Nephron progenitor cell (in vitro differentiated cells): ENCODE measurements around the gene OXSR1.
A peak's percentile ranks its signal among the peaks of the same experiment; 100 is the strongest.

Experiments used
- DNase-seq: peaks from one replicate; pipeline ENCODE4 v3.0.0; 2021
- H3K27ac Mint-ChIP-seq: 2 replicates; pipeline ENCODE4 v1.8.0; 2021; ENCODE audit warnings: mild to moderate bottlenecking, moderate library complexity, mixed read lengths
- H3K27me3 Mint-ChIP-seq: 2 replicates; pipeline ENCODE4 v1.8.0; 2021; ENCODE audit warnings: mild to moderate bottlenecking, low read depth, mixed read lengths; ENCODE audit not compliant: poor library complexity
- H3K36me3 Mint-ChIP-seq: 2 replicates; pipeline ENCODE4 v1.8.0; 2021; ENCODE audit warnings: low read depth, mixed read lengths
- H3K4me1 Mint-ChIP-seq: 2 replicates; pipeline ENCODE4 v1.8.0; 2021; ENCODE audit warnings: mixed read lengths
- H3K4me3 Mint-ChIP-seq: 2 replicates; pipeline ENCODE4 v1.8.0; 2021; ENCODE audit warnings: mild to moderate bottlenecking, moderate library complexity, mixed read lengths
- H3K9me3 Mint-ChIP-seq: 2 replicates; pipeline ENCODE4 v1.8.0; 2021; ENCODE audit warnings: mild to moderate bottlenecking, moderate library complexity, mixed read lengths
- TF ChIP-seq, protein P1 (sequence below): fragments of 200-600 bp; sonication (generic); IDR thresholded peaks from 2 replicates; pipeline ENCODE4 v1.5.0; 2021; ENCODE audit warnings: antibody characterized with exemption

Gene OXSR1

DNA sequence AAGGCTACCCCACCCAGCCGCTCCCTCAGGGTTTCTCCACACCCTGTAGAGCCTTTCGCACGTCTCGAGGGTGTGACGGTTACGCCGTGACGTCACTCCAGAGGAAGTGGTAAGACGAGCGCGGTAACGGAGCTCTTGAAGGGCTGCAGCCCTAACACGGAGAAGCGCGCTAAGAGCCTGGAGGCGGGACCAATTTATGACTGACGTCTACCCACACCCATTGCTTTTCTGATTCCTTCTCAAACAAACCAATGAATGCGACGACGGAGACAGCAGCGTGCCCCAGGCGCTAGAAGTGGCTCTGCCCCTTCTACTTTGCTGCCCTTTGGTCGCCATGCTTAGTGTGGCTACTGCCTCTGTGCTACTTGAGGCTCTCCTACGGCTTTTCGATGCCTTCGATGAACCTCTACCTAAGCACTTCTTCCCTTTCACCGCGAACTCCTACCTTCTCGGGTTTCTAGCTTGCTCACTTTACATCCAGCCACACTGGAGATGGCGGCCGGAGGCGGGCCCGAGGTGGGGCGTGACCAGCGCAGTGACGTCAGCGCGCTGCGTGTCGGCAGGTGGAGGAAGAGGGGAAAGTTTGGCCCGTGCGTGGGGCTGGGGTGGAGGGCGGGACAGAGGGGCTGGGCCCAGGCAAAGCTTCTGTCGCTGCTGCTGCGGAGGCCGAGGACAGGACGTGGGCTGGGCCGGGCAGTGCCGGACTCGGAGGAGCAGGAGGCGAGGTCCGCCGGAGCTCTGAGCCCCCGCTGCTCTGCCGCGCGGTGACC is at the start of gene OXSR1:
TSS of gene OXSR1 (plus strand) at position 586 of the 770 bp plus-strand sequence. CDS start 340 bp downstream, outside the sequence.
- peak within 1 kb of the TSS; percentile 100 for H3K27ac Mint-ChIP-seq
- H3K9me3 Mint-ChIP-seq = no peaks in the 10 kb centered on the region
- H3K4me1 Mint-ChIP-seq = peaks cover 44% of the 10 kb centered on the region
- TF ChIP-seq, protein P1, sequence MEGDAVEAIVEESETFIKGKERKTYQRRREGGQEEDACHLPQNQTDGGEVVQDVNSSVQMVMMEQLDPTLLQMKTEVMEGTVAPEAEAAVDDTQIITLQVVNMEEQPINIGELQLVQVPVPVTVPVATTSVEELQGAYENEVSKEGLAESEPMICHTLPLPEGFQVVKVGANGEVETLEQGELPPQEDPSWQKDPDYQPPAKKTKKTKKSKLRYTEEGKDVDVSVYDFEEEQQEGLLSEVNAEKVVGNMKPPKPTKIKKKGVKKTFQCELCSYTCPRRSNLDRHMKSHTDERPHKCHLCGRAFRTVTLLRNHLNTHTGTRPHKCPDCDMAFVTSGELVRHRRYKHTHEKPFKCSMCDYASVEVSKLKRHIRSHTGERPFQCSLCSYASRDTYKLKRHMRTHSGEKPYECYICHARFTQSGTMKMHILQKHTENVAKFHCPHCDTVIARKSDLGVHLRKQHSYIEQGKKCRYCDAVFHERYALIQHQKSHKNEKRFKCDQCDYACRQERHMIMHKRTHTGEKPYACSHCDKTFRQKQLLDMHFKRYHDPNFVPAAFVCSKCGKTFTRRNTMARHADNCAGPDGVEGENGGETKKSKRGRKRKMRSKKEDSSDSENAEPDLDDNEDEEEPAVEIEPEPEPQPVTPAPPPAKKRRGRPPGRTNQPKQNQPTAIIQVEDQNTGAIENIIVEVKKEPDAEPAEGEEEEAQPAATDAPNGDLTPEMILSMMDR = no peak
- no peaks in the 10 kb centered on the region for H3K27me3 Mint-ChIP-seq
- DNase-seq = peak; percentile 96
- H3K36me3 Mint-ChIP-seq = peaks cover 24% of the 10 kb centered on the region
- peak within 1 kb of the TSS; percentile 99 for H3K4me3 Mint-ChIP-seq

DNA sequence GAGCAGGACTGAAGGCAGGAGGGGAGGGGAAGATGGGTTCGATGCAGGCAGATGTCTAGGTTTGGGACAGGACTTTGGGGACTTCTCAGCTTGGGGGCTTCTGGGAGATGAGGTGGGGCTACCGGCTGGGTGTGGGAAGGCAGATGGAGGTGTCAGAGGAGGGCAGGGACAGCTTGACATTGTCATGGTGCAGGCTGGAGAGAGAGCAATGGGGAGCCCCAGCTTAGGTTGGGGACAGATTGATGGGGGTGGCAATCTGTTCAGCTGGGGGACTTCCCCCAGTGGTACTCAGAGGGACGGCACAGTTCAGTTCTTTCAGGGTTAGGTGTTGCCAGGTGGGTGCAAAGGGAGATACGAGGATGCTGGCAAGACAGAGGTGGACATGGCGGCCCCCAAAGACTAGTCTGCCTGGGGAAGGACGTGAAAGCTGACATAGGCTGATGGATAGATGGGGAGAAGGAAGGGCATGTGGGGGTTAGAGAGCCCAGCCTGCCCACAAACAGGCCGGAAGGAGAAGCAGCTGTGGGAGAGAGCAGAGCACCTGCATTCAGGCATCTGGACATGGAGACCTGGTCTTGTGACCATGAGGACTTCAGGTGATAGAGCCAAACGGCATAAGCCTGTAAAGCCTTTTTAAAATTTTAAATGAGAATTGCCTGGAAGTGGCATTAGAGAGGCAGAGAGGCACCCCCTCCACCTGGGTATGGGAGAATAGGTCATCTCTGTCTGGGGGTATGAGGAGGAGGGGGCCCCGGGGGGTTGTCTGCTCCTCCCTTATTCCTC is 49.5 kb upstream of the OXSR1 start:
- peaks cover 6% of the 10 kb centered on the region for H3K27me3 Mint-ChIP-seq
- no peaks in the 10 kb centered on the region for H3K9me3 Mint-ChIP-seq
- TF ChIP-seq, protein P1 = no peak
- no peak for DNase-seq
- H3K36me3 Mint-ChIP-seq = peaks cover 9% of the 10 kb centered on the region
- peak overlapping the region; percentile 20 for H3K27ac Mint-ChIP-seq
- H3K4me1 Mint-ChIP-seq = peaks cover 7% of the 10 kb centered on the region
- H3K4me3 Mint-ChIP-seq = no peak overlapping the region

DNA sequence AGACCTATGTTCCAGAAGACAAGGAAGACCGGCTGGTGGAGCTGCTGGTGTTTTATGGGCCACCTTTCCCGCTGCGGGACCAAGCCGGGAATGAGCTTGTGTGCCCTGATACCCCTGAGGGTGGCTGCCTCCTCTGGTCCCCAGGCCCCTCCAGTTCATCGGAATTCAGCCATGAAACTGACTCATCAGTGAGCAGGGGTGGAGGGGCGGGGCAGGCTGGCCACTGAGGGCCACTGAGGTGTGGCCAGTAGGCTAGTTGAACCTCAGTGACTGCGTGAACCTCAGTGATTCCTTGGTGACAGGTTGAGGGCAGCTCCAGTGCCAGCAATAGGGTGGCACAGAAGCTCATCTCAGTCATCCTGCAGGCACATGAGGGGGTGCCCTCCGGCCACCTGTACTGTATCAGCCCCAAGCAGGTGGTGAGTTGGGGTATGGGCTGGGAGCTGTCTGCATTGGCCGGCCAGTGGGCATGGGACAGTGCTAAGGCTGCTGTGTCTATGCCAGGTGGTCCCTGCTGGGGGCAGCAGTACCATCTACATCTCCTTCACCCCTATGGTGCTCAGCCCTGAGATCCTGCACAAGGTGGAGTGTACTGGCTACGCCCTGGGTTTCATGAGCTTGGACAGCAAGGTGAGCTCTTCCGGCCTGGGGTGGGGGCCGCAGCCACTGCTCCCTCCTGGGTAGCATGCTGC is 48.7 kb upstream of the OXSR1 start:
- peaks cover 6% of the 10 kb centered on the region for H3K27me3 Mint-ChIP-seq
- H3K36me3 Mint-ChIP-seq = peaks cover 9% of the 10 kb centered on the region
- no peak for DNase-seq
- TF ChIP-seq, protein P1 = no peak
- no peaks in the 10 kb centered on the region for H3K9me3 Mint-ChIP-seq
- no peak overlapping the region for H3K27ac Mint-ChIP-seq
- peaks cover 7% of the 10 kb centered on the region for H3K4me1 Mint-ChIP-seq
- H3K4me3 Mint-ChIP-seq = no peak overlapping the region

DNA sequence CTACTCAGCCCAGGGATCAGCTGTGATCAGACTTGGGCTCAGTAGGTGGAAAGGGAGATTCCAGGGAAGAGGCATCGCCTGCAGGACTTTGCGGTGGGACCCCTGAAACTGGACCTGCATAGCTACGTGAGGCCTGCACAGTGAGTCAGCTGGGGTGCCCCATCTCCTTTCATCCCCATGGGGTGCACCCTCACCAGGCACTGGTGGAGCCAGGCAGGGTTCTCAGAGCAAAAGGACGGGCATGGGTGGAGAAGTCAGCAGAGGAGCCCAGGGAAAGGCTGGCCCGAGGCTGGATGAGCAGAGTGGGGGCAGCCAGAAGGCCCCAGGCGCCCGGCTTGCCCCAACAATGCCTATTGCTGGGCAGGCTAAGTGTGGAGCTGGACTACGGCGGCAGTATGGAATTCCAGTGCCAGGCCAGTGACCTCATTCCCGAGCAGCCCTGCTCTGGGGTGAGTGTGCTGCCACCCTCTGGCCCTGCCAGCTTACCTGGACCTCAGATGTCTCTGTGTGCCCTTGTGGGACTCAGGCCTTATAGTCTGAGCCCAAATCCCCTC is 48.1 kb upstream of the OXSR1 start:
- Mint-ChIP-seq H3K27ac (no peak overlapping the region), H3K36me3 (peaks cover 9% of the 10 kb centered on the region), H3K4me3 (no peak overlapping the region), H3K27me3 (peaks cover 6% of the 10 kb centered on the region), H3K4me1 (peaks cover 7% of the 10 kb centered on the region), H3K9me3 (no peaks in the 10 kb centered on the region)
- DNase-seq = no peak
- TF ChIP-seq, protein P1 = no peak

DNA sequence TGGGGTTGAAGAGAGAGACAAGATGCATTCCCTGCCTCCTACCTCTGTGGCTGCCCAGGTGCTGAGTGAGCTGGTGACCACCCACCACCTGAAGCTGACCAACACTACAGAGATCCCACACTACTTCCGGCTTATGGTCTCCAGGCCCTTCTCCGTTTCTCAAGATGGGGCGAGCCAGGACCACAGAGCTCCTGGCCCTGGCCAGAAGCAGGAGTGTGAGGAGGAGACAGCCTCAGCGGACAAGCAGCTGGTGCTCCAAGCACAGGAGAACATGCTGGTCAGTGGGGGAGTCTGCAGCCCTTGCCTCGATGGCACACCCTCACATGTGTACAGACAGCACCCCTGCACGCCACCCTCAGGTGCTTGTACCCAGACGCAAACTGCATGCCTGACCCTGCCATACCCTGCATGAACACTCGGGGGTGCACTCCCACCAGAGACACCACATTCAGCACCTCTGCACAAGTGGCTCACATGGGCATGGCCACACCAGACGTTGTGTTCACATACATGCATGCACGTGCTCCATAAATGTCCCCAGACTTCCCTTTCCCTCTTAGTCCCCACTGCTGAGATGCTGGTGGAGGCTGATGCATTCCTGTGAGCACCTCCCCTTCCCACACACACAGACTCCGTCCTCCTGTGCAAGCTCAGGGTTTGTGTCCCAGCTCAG is 47.5 kb upstream of the OXSR1 start:
- peaks cover 11% of the 10 kb centered on the region for H3K36me3 Mint-ChIP-seq
- H3K27ac Mint-ChIP-seq = no peak overlapping the region
- H3K4me1 Mint-ChIP-seq = peaks cover 7% of the 10 kb centered on the region
- no peak overlapping the region for H3K4me3 Mint-ChIP-seq
- peaks cover 6% of the 10 kb centered on the region for H3K27me3 Mint-ChIP-seq
- TF ChIP-seq, protein P1 = peak; percentile 44
- DNase-seq = peak; percentile 37
- H3K9me3 Mint-ChIP-seq = no peaks in the 10 kb centered on the region
